ENCODE results near the gene PMCH. TPM values are rescaled to one million over a fixed set of nuclear protein-coding genes. Genes with fewer than 3 reads are reported as not detected.
"Not testable (repeated sequence)": the region's sequence is repeated elsewhere in the genome, so short reads cannot be mapped to it uniquely, and the experiment has no call there.

Gene PMCH
- polyA plus RNA-seq, 3 donors from 2014 or later, result not detected

GRCh38 chr12:102174117-102174516 lies 23.5 kb downstream of the PMCH start:
- H3K4me3 Mint-ChIP-seq, result no peak overlapping the region
- no peak for DNase-seq
- no peak overlapping the region for H3K27ac Mint-ChIP-seq
- H3K9me3 Mint-ChIP-seq, result peaks cover 0 to 2% (median 0%) of the 10 kb centered on the region in 6 donors
- no peaks in the 10 kb centered on the region for H3K4me1 Mint-ChIP-seq
- no peaks in the 10 kb centered on the region for H3K27me3 Mint-ChIP-seq (ENCODE audit: low read depth in 3 of 3)
- H3K36me3 Mint-ChIP-seq, result peaks cover 0 to 4% (median 0%) of the 10 kb centered on the region in 3 donors

- Mint-ChIP-seq H3K4me1 (no peaks in the 10 kb centered on the region), H3K36me3 (peaks cover 0 to 4% (median 0%) of the 10 kb centered on the region in 3 donors), H3K9me3 (peaks cover 0 to 2% (median 0%) of the 10 kb centered on the region in 6 donors), H3K4me3 (no peak overlapping the region), H3K27me3 (ENCODE audit: low read depth in 3 of 3) (no peaks in the 10 kb centered on the region), H3K27ac (no peak overlapping the region)
- no peak for DNase-seq
Observed at GRCh38 chr12:102172436-102172835, 25.2 kb downstream of the PMCH start.

GRCh38 chr12:102171951-102172350 lies 25.7 kb downstream of the PMCH start:
- Mint-ChIP-seq H3K36me3 (peaks cover 0 to 4% (median 0%) of the 10 kb centered on the region in 3 donors), H3K9me3 (peaks cover 0 to 2% (median 0%) of the 10 kb centered on the region in 6 donors), H3K27me3 (ENCODE audit: low read depth in 3 of 3) (no peaks in the 10 kb centered on the region), H3K27ac (no peak overlapping the region), H3K4me1 (no peaks in the 10 kb centered on the region), H3K4me3 (no peak overlapping the region)
- DNase-seq, result no peak

GRCh38 chr12:102169922-102170621 lies 27.6 kb downstream of the PMCH start:
- peak in 2 of 3 donors; percentile 4 to 6 for DNase-seq
- no peak overlapping the region for H3K27ac Mint-ChIP-seq
- H3K4me1 Mint-ChIP-seq, result no peaks in the 10 kb centered on the region

GRCh38 chr12:102167821-102168604 lies 29.6 kb downstream of the PMCH start:
- H3K4me1 Mint-ChIP-seq, result no peaks in the 10 kb centered on the region
- DNase-seq, result no peak
- no peaks in the 10 kb centered on the region for H3K27me3 Mint-ChIP-seq (ENCODE audit: low read depth in 3 of 3)
- H3K4me3 Mint-ChIP-seq, result no peak overlapping the region
- no peak overlapping the region for H3K27ac Mint-ChIP-seq
- peaks cover 0 to 2% (median 0%) of the 10 kb centered on the region in 6 donors for H3K9me3 Mint-ChIP-seq
- H3K36me3 Mint-ChIP-seq, result peaks cover 0 to 5% (median 4%) of the 10 kb centered on the region in 3 donors

More at GRCh38 chr12:102169922-102170621, 27.6 kb downstream of the PMCH start:
- Mint-ChIP-seq H3K27me3 (ENCODE audit: low read depth in 3 of 3) (no peaks in the 10 kb centered on the region), H3K4me3 (no peak overlapping the region), H3K36me3 (peaks cover 0 to 4% (median 0%) of the 10 kb centered on the region in 3 donors), H3K9me3 (peaks cover 0 to 2% (median 0%) of the 10 kb centered on the region in 6 donors)

- no peak for DNase-seq
- Mint-ChIP-seq H3K36me3 (peaks cover 0 to 8% (median 0%) of the 10 kb centered on the region in 3 donors), H3K27me3 (ENCODE audit: low read depth in 3 of 3) (no peaks in the 10 kb centered on the region), H3K4me1 (no peaks in the 10 kb centered on the region), H3K4me3 (no peak overlapping the region), H3K27ac (no peak overlapping the region), H3K9me3 (no peaks in the 10 kb centered on the region)
Observed at GRCh38 chr12:102163383-102163782, 34.2 kb downstream of the PMCH start.

- not testable (repeated sequence) for H3K4me1 Mint-ChIP-seq; H3K27ac Mint-ChIP-seq; DNase-seq; H3K36me3 Mint-ChIP-seq; H3K9me3 Mint-ChIP-seq; H3K4me3 Mint-ChIP-seq; H3K27me3 Mint-ChIP-seq (ENCODE audit: low read depth in 3 of 3)
Observed at GRCh38 chr12:102155206-102155605, 42.4 kb downstream of the PMCH start.

- H3K9me3 Mint-ChIP-seq; DNase-seq; H3K27ac Mint-ChIP-seq; H3K4me1 Mint-ChIP-seq; H3K27me3 Mint-ChIP-seq (ENCODE audit: low read depth in 3 of 3); H3K4me3 Mint-ChIP-seq: not testable (repeated sequence)
- peaks cover 0 to 11% (median 7%) of the 10 kb centered on the region in 3 donors for H3K36me3 Mint-ChIP-seq
Observed at GRCh38 chr12:102147062-102147587, 50.5 kb downstream of the PMCH start.

Other genes with a start within 250 kb of the PMCH start
- 10 to 100 TPM; 63.4 to 94.3 (median 85.8) TPM for gene WASHC3, start 135.8 kb downstream of the PMCH start, polyA plus RNA-seq
- gene NUP37, start 77.7 kb downstream of the PMCH start, polyA plus RNA-seq, result 10 to 100 TPM; 18.7 to 22.0 (median 20.0) TPM
- gene PARPBP, start 77.7 kb downstream of the PMCH start, polyA plus RNA-seq, result 10 to 100 TPM in 1 of 3 donors, 1 to 10 TPM in 2; 2.3 to 10.1 (median 2.5) TPM